AG04449 (cell line): Measurements from ENCODE around the gene ZBTB32.

Experiments
- CTCF ChIA-PET: fragments of 350-600 bp; formaldehyde crosslinking; extraction: SDS; loops from one replicate; lab custom pipeline; 2021; ENCODE audit warnings: antibody characterized with exemption; lab: Yijun Ruan, JAX
- POLR2A ChIA-PET: fragments of 400-600, 350-600 bp; formaldehyde crosslinking; extraction: SDS; loops from one replicate; lab custom pipeline; 2020; ENCODE audit warnings: antibody characterized with exemption, inconsistent platforms; lab: Yijun Ruan, JAX
- DNase-seq: peaks from one replicate; pipeline ENCODE4 v3.0.0-alpha.2; 2010; ENCODE audit warnings: low read depth, low spot score
- H3K4me3 ChIP-seq: 2 replicates; pipeline ENCODE4 v1.5.1; 2011; ENCODE audit warnings: low read depth, mild to moderate bottlenecking, control low read depth, low read length
- CTCF ChIP-seq: IDR thresholded peaks from one replicate; pipeline ENCODE4 v1.5.1; 2011; ENCODE audit warnings: mild to moderate bottlenecking, moderate library complexity, low read length, control low read depth, inconsistent platforms; ENCODE audit not compliant: insufficient read depth; ENCODE audit errors: missing control alignments

ZBTB32 gene

GRCh38 chr19:35754370-35755130 is 50.2 kb downstream of the ZBTB32 start:
- no peak for DNase-seq
- CTCF ChIA-PET, result no interaction called here
- no peak overlapping the region for H3K4me3 ChIP-seq
- TF ChIP-seq CTCF, result no peak
- POLR2A ChIA-PET, result interaction anchor here (0.7 kb wide), 1 partner anchor 14 kb away, joined by 3 read pairs; no protein-coding TSS in a partner anchor

DNA sequence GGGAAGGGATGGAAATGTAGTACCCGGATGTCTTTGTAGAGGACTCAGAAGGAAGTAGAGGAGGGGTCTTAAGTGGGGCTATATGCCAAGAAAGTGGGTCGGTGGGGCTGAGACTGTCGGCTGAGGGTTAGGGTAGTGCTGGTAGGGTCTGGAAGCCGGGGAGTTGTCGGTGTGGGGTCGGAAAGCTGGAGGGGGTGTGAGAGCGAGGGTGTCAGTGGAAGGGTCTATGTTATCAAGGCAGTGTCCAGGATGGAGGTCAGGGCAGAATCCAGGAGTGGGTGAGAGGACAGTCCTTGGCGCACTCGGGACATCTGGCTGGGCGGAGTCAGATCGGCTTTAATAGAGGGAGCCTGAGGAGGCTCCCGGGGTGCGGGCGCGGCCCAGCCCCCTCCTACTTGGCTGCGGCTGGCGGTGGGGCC is 50.8 kb downstream of the ZBTB32 start:
- CTCF ChIA-PET, result no interaction called here
- no peak for DNase-seq
- H3K4me3 ChIP-seq, result peak overlapping the region; percentile 65
- no peak for TF ChIP-seq CTCF
- POLR2A ChIA-PET, result no interaction called here

GRCh38 chr19:35755550-35756376 is 51.4 kb downstream of the ZBTB32 start:
- DNase-seq, result no peak
- POLR2A ChIA-PET, result interaction anchor here (1.4 to 2.0 kb wide), 2 partner anchors 11 to 15 kb away, joined by 6 to 7 read pairs; partner anchors contain the start of genes PSENEN and U2AF1L4
- peak overlapping the region; percentile 65 for H3K4me3 ChIP-seq
- TF ChIP-seq CTCF, result no peak
- CTCF ChIA-PET, result interaction anchor here (1.4 kb wide), 1 partner anchor 177 kb away, joined by 4 read pairs; no protein-coding TSS in a partner anchor

DNA sequence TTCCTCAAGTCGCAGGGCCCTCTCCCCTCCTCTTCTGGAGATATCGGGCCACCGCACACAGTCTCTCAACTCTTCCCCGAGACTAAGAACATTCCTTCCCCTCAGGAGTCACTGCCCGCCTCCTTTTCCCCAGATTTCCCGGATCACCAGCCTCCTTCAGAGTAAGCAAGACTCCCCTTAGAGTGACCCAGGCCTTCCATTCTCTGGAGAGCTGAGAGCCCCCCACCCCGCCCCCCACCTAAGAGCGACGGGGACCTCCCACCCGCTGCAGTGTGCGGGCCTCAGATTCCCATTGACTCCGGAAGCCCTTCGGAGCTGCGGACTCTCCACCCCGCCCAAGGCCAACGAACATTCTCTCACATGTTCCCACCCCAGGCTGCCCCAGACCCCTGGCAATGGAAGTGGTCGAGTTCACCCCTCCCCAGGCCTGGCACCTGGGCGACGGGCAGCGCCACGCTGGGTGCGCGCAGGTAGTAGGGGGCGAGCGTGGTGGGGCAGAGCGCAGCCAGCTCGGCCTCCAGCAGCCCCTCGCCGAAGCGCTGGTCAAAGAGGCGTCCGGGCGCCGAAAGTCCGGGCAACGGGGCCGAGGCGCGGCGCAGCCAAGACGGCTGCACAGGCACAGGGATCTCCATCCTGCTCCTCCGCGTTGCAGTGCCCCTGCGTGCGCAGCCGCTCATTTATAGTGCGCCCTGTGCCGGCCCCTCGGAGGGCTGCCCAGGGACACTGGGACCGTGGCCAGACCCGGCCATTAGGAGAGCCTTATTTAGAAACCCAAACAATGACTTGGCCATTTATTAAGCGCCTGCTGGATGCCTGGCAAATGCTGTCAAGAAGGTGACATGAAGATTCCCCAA is 52.2 kb downstream of the ZBTB32 start, which contains the start of gene HSPB6:
Gene HSPB6 (minus strand): TSS at position 653 of the 854 bp plus-strand sequence. CDS start 21 bp downstream, at position 632.
- no peak for DNase-seq
- H3K4me3 ChIP-seq, result peak within 1 kb of the TSS; percentile 65
- ChIA-PET POLR2A (interaction anchor here (1.4 to 2.0 kb wide), 3 partner anchors 8 to 16 kb away, joined by 6 to 14 read pairs (median 7); partner anchors contain the start of genes LIN37, PSENEN and U2AF1L4), CTCF (interaction anchor here (1.0 to 1.4 kb wide), 2 partner anchors 11 to 176 kb away, joined by 4 read pairs; partner anchors contain the start of genes PSENEN and U2AF1L4)
- no peak for TF ChIP-seq CTCF

DNA sequence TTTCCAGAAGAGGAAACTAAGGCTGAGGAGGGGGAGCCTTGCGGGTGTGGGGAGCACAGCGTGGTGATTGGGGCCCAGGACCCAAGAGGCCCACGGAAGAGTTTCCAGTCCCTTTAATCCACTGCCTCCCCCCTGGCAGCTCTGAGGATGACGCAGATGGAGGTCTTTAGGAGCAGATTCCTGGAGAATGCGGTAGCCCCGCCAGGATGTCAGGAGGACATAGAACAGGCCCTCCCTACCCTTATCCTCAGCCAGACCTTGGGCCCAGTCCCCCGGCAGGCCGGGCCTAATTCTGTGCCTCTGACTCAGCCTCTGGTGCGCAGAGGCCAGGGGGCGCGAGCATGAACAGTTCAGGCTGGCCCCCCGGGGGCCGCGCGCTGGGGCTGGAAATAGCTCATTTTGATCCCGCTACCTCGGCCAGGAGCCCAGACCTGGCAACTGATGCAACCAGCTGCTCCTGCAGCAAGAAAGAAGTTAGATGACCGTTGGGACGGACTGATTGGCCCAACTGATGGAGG is 52.9 kb downstream of the ZBTB32 start:
- TF ChIP-seq CTCF, result no peak
- POLR2A ChIA-PET, result interaction anchor here (1.4 to 2.0 kb wide), 3 partner anchors 9 to 17 kb away, joined by 6 to 14 read pairs (median 7); partner anchors contain the start of genes LIN37, PSENEN and U2AF1L4
- peak; percentile 67 for DNase-seq
- peak overlapping the region; percentile 65 for H3K4me3 ChIP-seq
- CTCF ChIA-PET, result interaction anchor here (1.0 to 1.4 kb wide), 2 partner anchors 11 to 175 kb away, joined by 4 read pairs; partner anchors contain the start of genes PSENEN and U2AF1L4
